Stimulated activated CD4-positive, alpha-beta T cell treated with anti-CD3 and anti-CD28 coated beads, Interleukin-4, amount 100 ng/mL, for 48 hours (primary cell): ENCODE data around the gene VGLL4.
"Not testable (repeated sequence)": the region's sequence is repeated elsewhere in the genome, so short reads cannot be mapped to it uniquely, and the experiment has no call there.

Experiments used
- DNase-seq, 2 donors: peaks; one replicate each; pipeline ENCODE4 v3.0.0-alpha.2; 2020; ENCODE audit warnings: low read depth in 2 of 2

The VGLL4 gene

GRCh38 chr3:11643605-11644087 lies at the start of gene VGLL4:
TSS of gene VGLL4 (minus strand) at chr3:11643915. CDS start at chr3:11643518, 397 bp downstream.
- peak; percentile 63 to 70 for DNase-seq

- DNase-seq = no peak
Measured at GRCh38 chr3:11692532-11692813, 48.8 kb upstream of the VGLL4 start.

- no peak for DNase-seq
Measured at GRCh38 chr3:11691767-11692531, 48.2 kb upstream of the VGLL4 start.

- no peak for DNase-seq
Measured at GRCh38 chr3:11690863-11691766, 47.4 kb upstream of the VGLL4 start.

- no peak for DNase-seq
Measured at GRCh38 chr3:11689749-11690148, 46.0 kb upstream of the VGLL4 start.

GRCh38 chr3:11684980-11685379 lies 41.3 kb upstream of the VGLL4 start:
- DNase-seq = not testable (repeated sequence)

- no peak for DNase-seq
Measured at GRCh38 chr3:11680509-11680908, 36.8 kb upstream of the VGLL4 start.

- DNase-seq = no peak
Measured at GRCh38 chr3:11679964-11680363, 36.2 kb upstream of the VGLL4 start.

GRCh38 chr3:11672363-11672762 lies 28.6 kb upstream of the VGLL4 start:
- DNase-seq = no peak

- no peak for DNase-seq
Measured at GRCh38 chr3:11671648-11672100, 28.0 kb upstream of the VGLL4 start.

GRCh38 chr3:11668243-11669235 lies 24.8 kb upstream of the VGLL4 start:
- DNase-seq = no peak

GRCh38 chr3:11665331-11665730 lies 21.6 kb upstream of the VGLL4 start:
- no peak for DNase-seq

- DNase-seq = no peak
Measured at GRCh38 chr3:11662392-11662990, 18.8 kb upstream of the VGLL4 start.

GRCh38 chr3:11661827-11662226 lies 18.1 kb upstream of the VGLL4 start:
- no peak for DNase-seq

- DNase-seq = no peak
Measured at GRCh38 chr3:11661052-11661656, 17.4 kb upstream of the VGLL4 start.

- DNase-seq = no peak
Measured at GRCh38 chr3:11660242-11660641, 16.5 kb upstream of the VGLL4 start.

- DNase-seq = no peak
Measured at GRCh38 chr3:11658180-11658579, 14.5 kb upstream of the VGLL4 start.

GRCh38 chr3:11655196-11655928 lies 11.6 kb upstream of the VGLL4 start:
- no peak for DNase-seq

GRCh38 chr3:11654166-11654565 lies 10.5 kb upstream of the VGLL4 start:
- no peak for DNase-seq
